ENCODE results near the gene SBF2.
"Not testable (repeated sequence)": the region's sequence is repeated elsewhere in the genome, so short reads cannot be mapped to it uniquely, and the experiment has no call there.

Gene SBF2

DNA sequence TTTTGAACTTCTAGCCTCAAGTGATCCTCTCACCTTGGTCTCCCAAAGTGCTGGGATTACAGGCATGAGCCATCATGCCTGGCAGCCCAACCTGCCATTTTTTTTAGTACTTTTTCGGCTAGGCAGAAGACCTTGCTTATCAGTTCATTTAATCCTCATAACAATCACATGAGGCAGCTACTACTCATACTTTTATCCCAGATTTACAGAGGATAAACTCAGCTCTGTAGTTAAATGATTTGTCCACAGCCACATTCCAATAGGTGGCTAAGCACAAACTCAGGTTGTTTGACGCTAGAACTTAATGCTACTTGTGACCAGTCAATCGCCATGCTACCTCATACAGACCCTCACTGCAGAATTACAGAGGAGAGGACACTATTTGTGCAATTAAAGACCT is 28.1 kb downstream of the SBF2 start:
- DNase-seq (ENCODE audit: low spot score) = no peak

DNA sequence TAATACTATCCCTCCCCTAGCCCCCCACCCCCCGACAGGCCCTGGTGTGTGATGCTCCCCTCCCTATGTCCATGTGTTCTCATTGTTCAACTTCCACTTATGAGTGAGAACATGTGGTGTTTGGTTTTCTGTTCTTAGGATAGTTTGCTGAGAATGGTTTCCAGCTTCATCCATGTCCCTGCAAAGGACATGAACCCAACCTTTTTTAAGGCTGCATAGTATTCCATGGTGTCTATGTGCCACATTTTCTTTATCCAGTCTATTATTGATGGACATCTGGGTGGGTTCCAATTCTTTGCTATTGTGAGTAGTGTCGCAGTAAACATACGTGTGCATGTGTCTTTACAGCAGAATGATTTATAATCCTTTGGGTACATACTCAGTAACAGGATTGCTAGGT is 29.3 kb downstream of the SBF2 start:
- not testable (repeated sequence) for DNase-seq (ENCODE audit: low spot score)

DNA sequence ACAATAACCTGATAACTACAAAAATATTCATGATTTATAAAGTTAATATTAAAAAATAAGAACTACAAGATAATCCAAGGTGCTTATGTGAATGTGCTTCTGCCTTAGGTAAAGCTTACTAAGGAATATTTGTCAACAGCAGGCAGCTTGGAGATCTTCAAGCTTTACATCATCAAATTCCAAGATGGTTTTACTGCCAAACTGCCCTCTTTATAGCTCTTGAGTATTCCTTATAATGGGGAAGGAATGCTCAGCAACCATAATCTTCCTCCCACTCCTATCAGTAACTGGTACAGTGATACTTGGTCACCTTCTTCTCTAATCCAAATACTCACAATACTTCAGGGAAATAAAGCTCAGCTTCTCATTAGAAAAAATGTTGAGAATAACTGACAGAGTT is 30.1 kb downstream of the SBF2 start:
- DNase-seq (ENCODE audit: low spot score) = no peak

DNA sequence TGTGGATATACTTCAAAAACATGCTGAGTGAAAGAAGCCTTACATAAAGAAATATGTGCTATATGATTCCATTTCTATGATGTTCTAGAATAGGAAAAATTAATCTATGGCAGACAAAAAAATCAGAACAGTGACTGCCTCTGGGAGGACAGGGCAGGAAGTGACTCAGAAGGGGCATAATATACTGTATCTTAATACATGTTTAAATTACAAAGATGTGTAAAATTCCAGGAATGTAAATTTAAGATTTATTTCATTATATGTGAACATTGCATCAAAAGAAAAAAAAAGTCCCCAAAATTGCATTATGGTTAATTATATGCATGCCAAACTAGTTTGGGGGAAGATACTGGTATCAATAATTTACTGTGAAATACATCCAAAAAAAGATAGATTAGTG is 32.2 kb downstream of the SBF2 start:
- DNase-seq (ENCODE audit: low spot score) = no peak

DNA sequence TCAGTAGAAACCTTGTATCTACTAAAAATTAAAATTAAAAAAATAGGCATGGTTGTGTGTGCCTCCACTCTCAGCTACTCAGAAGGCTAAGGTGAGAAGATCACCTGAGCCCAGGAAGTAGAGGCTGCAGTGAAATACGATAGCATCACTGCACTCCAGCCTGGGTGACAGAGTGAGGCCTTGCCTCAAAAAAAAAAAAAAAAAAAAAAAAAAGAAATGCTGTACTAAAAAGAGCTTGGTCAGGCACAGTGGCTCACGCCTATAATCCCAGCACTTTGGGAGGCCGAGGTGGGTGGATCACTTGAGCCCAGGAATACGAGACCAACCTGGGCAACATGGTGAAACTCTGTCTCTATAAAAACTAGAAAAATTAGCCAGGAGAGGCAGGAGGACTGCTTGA is 36.5 kb downstream of the SBF2 start:
- DNase-seq (ENCODE audit: low spot score) = no peak

DNA sequence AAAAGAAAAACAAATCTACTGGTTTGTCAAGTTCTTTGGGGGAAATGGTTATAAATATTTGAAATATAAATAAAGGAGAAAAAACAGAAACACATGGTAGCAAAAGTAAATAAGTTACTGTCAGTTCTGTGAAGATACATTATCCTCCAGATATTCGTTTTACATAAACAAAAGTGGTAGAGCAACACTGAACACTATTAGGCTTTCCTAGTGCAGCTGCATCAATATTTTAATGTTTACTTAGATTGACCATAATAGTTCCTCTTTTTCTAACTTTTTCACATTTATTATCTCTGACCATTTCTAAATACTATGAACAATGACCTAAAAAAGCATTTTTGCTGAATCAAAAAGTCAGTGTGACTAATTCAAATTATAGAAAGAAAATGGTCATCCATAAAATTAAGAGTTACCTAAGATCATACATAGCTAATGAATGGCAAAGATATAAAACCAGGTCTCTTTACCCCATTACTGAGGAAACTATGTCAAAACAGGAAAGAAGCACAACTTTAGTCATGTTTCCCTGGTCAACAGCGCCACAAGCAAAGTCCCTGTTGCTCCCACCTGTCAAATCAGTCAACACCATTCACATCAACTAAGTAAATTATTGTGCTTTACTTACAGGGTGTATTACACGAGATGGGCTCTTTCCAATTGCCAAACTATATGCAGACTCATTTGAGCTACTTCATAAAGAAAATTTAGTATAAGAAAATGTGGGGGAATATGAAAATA is 38.5 kb downstream of the SBF2 start:
- no peak for DNase-seq (ENCODE audit: low spot score)

DNA sequence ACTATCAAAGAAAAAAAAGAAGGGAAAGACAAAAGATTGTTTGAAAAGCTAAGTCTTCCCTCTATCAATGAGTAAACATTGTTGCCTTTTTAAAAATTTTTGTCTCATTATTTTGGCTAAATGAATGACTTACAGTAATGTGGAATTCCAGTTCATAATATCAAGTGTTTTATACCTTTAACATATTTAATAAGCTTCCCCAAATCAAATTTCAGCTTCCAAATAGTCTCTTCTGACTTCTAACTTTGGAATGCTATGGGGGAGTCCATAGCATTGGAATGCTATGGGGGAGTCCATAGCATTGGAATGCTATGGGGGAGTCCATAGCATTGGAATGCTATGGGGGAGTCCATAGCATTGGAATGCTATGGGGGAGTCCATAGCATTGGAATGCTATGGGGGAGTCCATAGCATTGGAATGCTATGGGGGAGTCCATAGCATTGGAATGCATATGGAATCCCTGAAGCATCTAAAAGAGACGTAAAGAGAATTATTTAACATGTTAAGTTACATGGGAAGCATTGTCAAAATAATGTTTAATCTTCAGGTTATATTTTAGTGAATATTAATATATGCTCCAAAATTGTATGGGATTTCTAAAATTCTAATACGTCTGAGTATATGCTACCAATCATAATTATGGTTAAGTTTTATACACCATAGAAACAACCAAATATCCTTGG is 44.4 kb downstream of the SBF2 start:
- not testable (repeated sequence) for DNase-seq (ENCODE audit: low spot score)

DNA sequence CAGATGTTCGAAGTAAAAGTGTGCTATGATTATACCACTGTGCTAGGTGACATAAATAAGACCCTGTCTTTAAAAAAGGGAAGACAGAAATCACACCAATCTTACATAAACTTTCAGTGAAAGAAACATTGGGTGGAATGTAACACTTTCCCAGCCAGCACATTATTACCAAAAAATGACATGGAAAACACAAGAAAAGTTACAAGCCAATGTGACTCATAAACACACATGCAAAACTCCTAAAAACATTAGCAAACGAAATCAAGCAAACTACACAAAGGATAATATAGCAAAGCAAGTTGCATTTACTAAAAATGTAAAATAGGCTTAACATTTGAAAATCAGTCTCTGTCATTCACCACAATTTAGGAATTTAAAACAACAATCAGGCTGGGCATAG is 47.0 kb downstream of the SBF2 start:
- DNase-seq (ENCODE audit: low spot score) = no peak

DNA sequence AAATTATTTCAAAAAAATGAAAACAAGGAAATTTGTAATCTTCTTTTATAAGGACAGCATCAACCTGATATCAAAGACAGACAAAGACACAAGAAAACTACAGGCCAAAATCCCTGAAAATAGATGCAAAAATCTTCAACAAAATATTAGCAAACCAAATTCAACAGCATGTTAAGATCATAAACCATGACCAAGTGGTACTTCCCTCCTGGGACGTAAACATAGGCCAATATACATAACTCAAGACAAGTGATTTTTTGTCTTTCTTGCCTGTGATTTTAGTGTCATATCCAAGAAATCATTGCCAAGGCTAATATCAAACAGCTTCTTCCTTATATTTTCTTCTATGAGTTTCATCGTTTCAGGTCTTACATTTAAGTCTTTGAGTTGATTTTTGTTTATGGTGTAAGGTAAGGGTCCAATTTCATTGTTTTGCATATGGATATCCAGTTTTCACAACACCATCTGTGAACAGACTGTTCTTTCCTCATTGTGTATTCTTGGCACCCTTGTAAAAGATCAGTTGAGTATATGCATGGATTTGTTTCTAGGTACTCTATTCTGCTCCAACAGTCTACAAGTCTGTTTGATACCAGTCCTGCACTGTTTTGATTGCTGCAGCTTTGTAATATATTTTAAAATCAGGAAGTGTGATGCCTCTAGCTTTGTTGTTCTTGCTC is 50.0 kb downstream of the SBF2 start:
- no peak for DNase-seq (ENCODE audit: low spot score)

DNA sequence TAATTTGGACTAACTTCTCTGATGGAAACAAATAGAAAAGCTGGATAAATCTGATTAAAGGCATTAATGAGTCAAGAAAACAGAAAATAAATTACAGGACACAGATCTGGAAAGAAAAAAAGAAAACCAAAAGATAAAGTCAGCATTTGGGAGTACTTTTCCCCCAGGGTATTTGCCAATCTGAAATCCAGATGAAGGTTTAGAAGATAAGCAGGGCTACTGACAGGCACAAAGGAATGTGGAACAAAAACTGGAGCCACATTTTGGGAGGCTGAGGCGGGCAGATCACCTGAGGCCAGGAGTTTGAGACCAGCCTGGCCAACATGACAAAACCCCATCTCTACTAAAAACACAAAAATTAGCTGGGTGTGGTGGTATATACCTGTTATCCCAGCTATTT is 57.2 kb downstream of the SBF2 start:
- no peak for DNase-seq (ENCODE audit: low spot score)

DNA sequence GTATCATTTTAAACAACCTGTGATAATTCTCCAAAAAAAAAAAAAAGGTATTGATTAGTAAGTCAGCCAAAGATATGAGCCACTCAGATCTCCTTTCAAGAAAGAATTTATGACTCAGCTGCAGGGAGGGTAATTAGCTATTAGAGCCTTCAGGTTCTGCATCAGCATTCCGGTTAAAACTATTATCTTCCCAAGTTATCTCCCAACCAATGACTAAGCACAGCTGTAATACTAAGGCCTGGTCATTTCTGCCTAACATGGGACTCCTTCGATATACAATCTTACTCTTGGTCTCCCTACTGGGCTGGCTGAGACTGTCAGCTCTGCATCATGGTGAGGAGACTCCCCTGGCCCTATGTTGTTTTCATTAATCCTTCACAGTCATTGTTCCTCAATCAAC is 60.4 kb downstream of the SBF2 start:
- peak; percentile 63 for DNase-seq (ENCODE audit: low spot score)

DNA sequence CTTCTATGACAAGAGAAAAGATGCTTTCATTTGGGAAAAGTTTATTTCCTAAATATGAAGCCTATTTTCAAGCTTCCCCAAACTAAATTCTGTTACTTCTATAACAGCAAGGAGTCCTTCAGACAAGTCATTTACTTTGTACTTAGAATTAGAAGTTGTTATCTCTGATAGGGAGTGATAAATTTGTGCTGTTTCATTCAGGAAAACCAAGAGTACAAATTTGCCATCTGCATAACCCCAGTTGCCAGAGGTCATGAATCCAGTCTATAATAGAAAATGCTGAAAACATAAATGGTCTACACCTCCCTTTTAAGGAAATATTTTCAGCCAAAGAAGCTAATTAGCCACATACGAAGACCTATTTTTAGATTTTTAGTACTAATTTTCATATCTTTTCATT is 61.3 kb downstream of the SBF2 start:
- DNase-seq (ENCODE audit: low spot score) = no peak

DNA sequence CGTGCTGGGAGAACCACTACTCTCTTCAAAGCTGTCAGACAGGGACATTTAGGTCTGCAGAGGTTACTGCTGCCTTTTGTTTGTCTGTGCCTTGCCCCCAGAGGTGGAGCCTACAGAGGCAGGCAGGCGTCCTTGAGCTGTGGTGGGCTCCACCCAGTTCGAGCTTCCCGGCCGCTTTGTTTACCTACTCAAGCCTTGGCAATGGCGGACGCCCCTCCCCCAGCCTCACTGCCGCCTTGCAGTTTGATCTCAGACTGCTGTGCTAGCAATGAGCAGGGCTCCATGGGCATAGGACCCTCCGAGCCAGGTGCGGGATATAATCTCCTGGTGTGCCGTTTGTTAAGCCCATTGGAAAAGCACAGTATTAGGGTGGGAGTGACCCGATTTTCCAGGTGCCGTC is 62.2 kb downstream of the SBF2 start:
- not testable (repeated sequence) for DNase-seq (ENCODE audit: low spot score)

DNA sequence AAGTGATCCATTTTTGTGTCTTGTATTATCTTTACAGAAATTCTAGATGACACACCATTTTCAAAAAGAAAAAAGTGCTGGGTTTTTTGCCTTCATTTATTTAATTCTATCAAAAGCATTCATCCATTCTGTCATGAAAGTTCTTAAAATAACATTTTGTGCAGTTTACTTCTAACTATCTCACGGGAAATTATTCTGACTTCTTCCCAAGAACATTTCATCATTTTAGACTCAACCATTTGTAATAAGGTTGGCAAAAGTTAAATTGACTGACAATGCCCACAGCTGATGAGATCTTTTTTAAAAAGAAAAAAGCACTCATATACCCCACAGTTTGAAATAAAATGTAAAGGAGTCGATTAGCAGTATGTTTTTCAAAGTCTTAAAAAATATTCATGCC is 68.5 kb downstream of the SBF2 start:
- no peak for DNase-seq (ENCODE audit: low spot score)

DNA sequence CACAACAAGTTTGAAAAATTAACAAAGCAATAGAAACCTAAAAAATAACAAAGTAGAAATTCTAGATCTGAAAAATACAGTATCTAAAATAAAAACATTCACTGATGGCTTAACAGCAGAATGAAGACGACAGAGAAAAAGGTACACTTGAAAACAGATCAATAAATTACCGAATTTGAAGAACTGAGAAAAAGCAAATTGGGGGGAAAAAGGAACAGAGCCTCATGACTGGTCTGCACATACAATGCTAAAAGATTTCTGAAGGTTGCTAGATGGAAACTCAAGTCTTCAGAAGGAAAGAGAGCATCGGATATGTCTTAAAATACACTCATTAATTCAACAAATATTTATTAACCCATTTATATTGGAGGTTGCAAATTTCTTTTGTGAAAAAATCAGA is 71.6 kb downstream of the SBF2 start:
- no peak for DNase-seq (ENCODE audit: low spot score)

DNA sequence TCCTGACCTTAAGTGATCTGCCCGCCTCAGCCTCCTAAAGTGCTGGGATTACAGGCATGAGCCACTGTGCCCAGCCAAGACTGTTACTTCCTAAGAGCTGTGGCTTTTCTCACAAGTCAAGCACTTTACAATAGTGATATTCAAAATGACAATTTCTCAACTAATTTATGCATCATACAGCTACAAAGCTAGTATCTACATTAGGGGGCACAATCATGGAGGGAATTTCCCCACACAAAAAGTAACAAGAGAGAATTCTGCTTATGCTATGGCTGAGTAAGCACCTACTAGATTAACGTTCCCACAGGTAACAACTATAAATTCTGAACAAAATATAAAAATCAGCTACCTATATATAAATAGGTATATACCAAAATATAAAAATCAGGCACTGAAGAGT is 72.7 kb downstream of the SBF2 start:
- no peak for DNase-seq (ENCODE audit: low spot score)

DNA sequence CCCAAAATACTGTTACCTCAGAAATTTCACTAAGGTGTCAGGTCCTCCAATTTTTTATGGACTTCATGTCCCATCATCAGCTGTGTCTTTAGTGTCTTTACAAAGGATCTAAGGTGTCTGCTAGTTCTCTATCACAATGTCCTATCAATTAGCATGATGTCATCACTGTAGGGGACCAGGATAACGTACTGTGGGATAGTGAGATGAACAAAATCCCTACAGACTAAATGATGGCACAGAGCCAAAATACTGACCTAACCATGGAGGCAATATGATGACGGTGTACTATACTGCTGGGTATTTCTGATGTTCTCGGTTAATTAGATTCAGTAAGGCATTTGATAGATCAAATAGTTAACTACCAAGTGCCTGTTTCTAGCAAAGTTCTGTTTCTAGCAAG is 82.5 kb downstream of the SBF2 start:
- DNase-seq (ENCODE audit: low spot score) = no peak

DNA sequence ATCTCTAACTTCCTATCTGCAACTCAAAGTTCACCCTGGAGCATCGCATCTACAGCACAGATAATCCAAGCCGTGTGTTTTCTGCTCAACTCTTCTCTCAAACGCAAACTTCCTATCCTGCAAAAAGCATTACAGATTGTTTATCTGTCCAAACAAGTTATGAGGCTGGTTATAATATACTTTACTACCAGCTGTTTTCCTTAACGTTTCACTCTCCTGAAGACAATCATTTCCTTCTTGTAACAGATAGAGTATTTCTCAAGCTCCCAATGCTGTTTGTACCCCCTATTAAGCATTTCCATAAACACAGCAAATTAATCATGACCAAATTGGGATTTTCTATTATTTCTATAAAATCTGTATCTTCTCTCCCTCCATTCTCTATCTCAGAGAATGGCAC is 84.7 kb downstream of the SBF2 start:
- no peak for DNase-seq (ENCODE audit: low spot score)

DNA sequence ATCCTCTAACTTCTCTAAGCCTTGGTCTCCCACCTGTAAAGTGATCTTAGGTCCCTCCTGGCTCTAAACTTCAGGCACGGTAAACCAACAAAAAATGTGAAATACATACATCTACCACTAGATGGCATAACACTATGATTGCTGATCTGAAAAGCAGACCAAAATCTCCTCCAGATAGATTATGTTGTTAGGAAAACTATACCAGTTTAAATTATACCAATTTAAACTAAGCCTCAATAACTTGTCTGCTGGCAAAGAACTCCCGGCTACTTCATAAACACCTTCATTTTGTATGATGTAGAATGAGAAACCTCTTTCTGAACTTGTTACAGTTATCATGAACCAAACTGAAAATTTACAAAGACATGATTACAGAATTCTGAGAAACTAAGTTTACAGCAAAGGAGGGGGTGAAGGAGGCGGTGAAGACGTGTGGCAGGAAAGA is 85.9 kb downstream of the SBF2 start:
- DNase-seq (ENCODE audit: low spot score) = peak; percentile 37

DNA sequence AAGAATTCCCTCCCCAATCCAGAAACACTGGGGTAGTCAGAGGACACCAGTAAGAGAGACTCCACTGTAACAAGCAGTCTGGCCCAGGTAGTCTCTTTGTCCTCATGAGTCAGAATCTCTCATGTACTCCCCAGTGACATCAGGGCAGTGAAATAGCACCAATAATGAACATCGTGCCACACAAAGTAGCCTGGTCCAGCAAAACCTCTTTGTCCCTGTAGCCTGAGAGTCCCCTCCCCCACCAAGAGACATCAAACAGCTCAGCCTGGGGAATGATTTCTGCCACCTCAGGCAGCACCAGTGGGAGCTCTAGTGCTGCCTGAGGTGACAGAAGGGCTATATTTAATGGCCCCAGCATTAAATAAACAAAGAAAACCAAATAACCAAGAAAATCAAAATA is 88.1 kb downstream of the SBF2 start:
- no peak for DNase-seq (ENCODE audit: low spot score)

DNA sequence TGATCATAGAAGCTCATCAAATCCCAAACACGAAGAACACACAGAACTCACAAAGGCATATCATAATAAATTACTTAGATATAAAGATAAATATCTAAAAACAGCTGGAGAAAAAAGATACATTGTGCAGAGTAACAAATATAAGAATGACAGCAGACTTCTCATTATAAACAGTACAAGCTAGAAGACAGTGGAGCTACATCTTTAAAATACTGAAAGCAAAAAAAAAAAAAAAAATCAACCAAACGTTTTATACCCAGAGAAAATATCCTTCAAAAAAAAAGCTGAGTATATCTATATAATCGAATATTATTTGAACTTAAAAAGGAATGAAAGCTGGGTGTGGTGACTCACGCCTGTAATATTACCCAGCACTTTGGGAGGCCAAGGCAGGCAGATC is 90.0 kb downstream of the SBF2 start:
- DNase-seq (ENCODE audit: low spot score) = no peak

DNA sequence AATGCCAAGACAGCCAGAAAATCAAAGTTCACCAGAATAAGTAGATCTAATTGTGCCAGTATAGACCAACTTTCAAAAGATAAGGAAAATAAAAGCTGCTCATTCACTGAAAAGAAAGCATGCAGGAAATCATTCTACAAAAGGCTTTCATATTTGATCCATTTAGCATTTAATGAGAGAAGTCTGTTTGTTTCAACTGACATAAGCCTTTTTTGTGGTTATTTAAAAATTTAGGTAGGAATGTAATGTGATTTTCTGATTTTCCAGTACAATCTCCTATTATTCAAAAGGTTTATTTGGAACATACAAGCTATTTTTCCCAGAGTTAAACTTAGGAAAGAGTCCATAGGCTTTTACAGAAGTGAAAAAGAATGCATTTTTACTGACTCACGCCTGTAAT is 92.7 kb downstream of the SBF2 start:
- no peak for DNase-seq (ENCODE audit: low spot score)

DNA sequence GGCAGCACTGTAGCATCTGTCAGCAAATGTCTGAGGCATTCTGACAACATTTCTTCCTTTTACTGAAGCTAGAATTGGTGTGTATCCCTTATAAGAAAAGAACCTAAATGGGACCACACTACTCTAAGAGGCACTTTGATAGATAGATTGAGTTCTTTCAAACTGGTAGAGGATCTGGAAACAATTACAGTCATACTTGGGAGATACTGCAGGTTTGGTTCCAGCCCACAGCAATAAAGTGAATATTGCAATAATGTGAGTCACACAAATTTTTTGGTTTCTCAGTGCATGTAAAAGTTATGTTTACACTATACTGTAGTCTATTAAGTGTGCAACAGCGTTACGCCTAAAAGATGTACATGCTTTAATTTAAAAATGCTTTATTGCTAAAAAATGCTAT is 96.9 kb downstream of the SBF2 start:
- no peak for DNase-seq (ENCODE audit: low spot score)
